Caco-2 (cell line): Measurements from ENCODE around the gene TMEFF2. TPM values are rescaled to one million over a fixed set of nuclear protein-coding genes. Genes with fewer than 3 reads are reported as not detected.

ENCODE experiments used
- BruUV-seq: library from RNA; stranded (reverse); fragments of 400-500 nt; replicated peaks from 2 replicates; lab custom pipeline; 2021; lab: Mats Ljungman, UMichigan
- CTCF ChIA-PET: fragments of 300-600 bp; sonication (Branson Sonifier 250); formaldehyde crosslinking; loops from one replicate; lab custom pipeline; 2022; ENCODE audit warnings: antibody characterized with exemption; lab: Charles Lee
- POLR2A ChIA-PET: fragments of 300-600 bp; sonication (Branson Sonifier 250); formaldehyde crosslinking; loops from one replicate; lab custom pipeline; 2022; ENCODE audit warnings: antibody characterized with exemption; lab: Charles Lee
- DNase-seq, 2 experiments: peaks; one replicate each; pipeline versions ENCODE4 v3.0.0 to v3.0.0-alpha.2; 2020 to 2022
- H3K27me3 ChIP-seq: replicated peaks from 2 replicates; pipeline ENCODE4 v1.6.0; 2011; ENCODE audit warnings: low read length; ENCODE audit not compliant: control insufficient read depth, insufficient read depth
- H3K36me3 ChIP-seq: 2 replicates; pipeline ENCODE4 v1.5.1; 2011; ENCODE audit warnings: low read length; ENCODE audit not compliant: control insufficient read depth, insufficient read depth
- H3K4me1 ChIP-seq: fragments of 250-450 bp; sonication (Bioruptor Pico); 2 replicates; pipeline ENCODE4 v1.5.1; 2020; ENCODE audit warnings: mild to moderate bottlenecking
- H3K4me3 ChIP-seq: 2 replicates; pipeline ENCODE4 v1.5.1; 2011; ENCODE audit warnings: low read depth, mild to moderate bottlenecking, control low read depth, low read length
- H3K9me3 ChIP-seq: fragments of 250-450 bp; sonication (Bioruptor Pico); 2 replicates; pipeline ENCODE4 v1.5.1; 2020; ENCODE audit warnings: mild to moderate bottlenecking, moderate library complexity
- H3K27ac Mint-ChIP-seq: one replicate; pipeline ENCODE4 v1.8.0; 2022; ENCODE audit warnings: mixed read lengths; ENCODE audit not compliant: unreplicated experiment
- H3K27me3 Mint-ChIP-seq: one replicate; pipeline ENCODE4 v1.8.0; 2022; ENCODE audit warnings: mixed read lengths; ENCODE audit not compliant: insufficient read depth, unreplicated experiment
- H3K36me3 Mint-ChIP-seq: one replicate; pipeline ENCODE4 v1.8.0; 2022; ENCODE audit warnings: mild to moderate bottlenecking, mixed read lengths; ENCODE audit not compliant: insufficient read depth, unreplicated experiment
- H3K4me1 Mint-ChIP-seq: one replicate; pipeline ENCODE4 v1.8.0; 2022; ENCODE audit warnings: low read depth, mixed read lengths; ENCODE audit not compliant: unreplicated experiment
- H3K4me3 Mint-ChIP-seq: one replicate; pipeline ENCODE4 v1.8.0; 2022; ENCODE audit warnings: mild to moderate bottlenecking, moderate library complexity, mixed read lengths; ENCODE audit not compliant: unreplicated experiment
- H3K9me3 Mint-ChIP-seq: one replicate; pipeline ENCODE4 v1.8.0; 2022; ENCODE audit warnings: mixed read lengths; ENCODE audit not compliant: unreplicated experiment
- CTCF ChIP-seq, 2 experiments: fragments of 200-600 bp in 1 of 2; IDR thresholded peaks; 1 replicate in 1 of 2; 2 replicates in 1 of 2; pipeline versions ENCODE4 v1.5.1 to v1.8.0; 2011 to 2022; ENCODE audit warnings: antibody characterized with exemption in 1 of 2, control low read depth in 1 of 2, inconsistent platforms in 1 of 2, low read depth in 1 of 2, low read length in 1 of 2, mild to moderate bottlenecking in 1 of 2, moderate library complexity in 1 of 2; ENCODE audit not compliant: insufficient read depth in 1 of 2, severe bottlenecking in 1 of 2, unreplicated experiment in 1 of 2
- intact Hi-C: fragments of 100-400 bp; cut with micrococcal nuclease; formaldehyde crosslinking; loops from one replicate; pipeline ENCODE4 v1.10.0; 2022; ENCODE audit not compliant: unreplicated experiment
- total RNA-seq: library from RNA; stranded (reverse); gene quantifications from 2 replicates; pipeline ENCODE4 v1.2.3, GENCODE V29; 2022

Gene TMEFF2
- total RNA-seq, 1 experiment from 2014 or later: not detected

- TF ChIP-seq CTCF (IDR thresholded peaks at IDR 0.05; ENCODE audit: insufficient read depth in 1 of 2, low read depth in 1 of 2, low read length in 1 of 2, severe bottlenecking in 1 of 2, unreplicated experiment in 1 of 2): no peak
- Mint-ChIP-seq H3K9me3 (no peaks in the 10 kb centered on the region), H3K4me3 (no peak overlapping the region), H3K27me3 (no peaks in the 10 kb centered on the region), H3K27ac (no peak overlapping the region), H3K4me1 (no peaks in the 10 kb centered on the region), H3K36me3 (no peaks in the 10 kb centered on the region)
- BruUV-seq: no TSS peak
- no peaks in the 10 kb centered on the region for H3K27me3 ChIP-seq
- peaks cover 11% of the 10 kb centered on the region; the same call in 1 of the 2 replicates for H3K4me1 ChIP-seq
- intact Hi-C loops: no loop called here
- H3K9me3 ChIP-seq: no peaks in the 10 kb centered on the region
- no peaks in the 10 kb centered on the region for H3K36me3 ChIP-seq
- ChIA-PET CTCF (interaction anchor here (1.3 kb wide), 1 partner anchor 204 kb away, joined by 3 read pairs; no protein-coding TSS in a partner anchor), POLR2A (no interaction called here)
- no peak for DNase-seq
- no peak overlapping the region for H3K4me3 ChIP-seq
Measured at GRCh38 chr2:191957996-191958860, 236.5 kb downstream of the TMEFF2 start.

- intact Hi-C loops: no loop called here
- ChIA-PET CTCF (no interaction called here), POLR2A (no interaction called here)
Measured at GRCh38 chr2:191954451-191954850, 240.3 kb downstream of the TMEFF2 start.

More at GRCh38 chr2:191954451-191954850, 240.3 kb downstream of the TMEFF2 start:
- no peaks in the 10 kb centered on the region for H3K36me3 ChIP-seq
- Mint-ChIP-seq H3K27me3 (no peaks in the 10 kb centered on the region), H3K4me3 (no peak overlapping the region), H3K27ac (no peak overlapping the region), H3K9me3 (no peaks in the 10 kb centered on the region), H3K36me3 (no peaks in the 10 kb centered on the region), H3K4me1 (no peaks in the 10 kb centered on the region)
- BruUV-seq: no TSS peak
- H3K4me1 ChIP-seq: no peaks in the 10 kb centered on the region
- no peaks in the 10 kb centered on the region for H3K9me3 ChIP-seq
- no peaks in the 10 kb centered on the region for H3K27me3 ChIP-seq
- no peak for DNase-seq
- no peak overlapping the region for H3K4me3 ChIP-seq
- no peak for TF ChIP-seq CTCF (IDR thresholded peaks at IDR 0.05; ENCODE audit: insufficient read depth in 1 of 2, low read depth in 1 of 2, low read length in 1 of 2, severe bottlenecking in 1 of 2, unreplicated experiment in 1 of 2)
